A673 (cell line): ENCODE results near the gene SMIM45.

Experiments used
- CTCF ChIP-seq: fragments of 300-800, 200-600 bp; sonication (generic); conservative IDR thresholded peaks from 2 replicates; pipeline ENCODE4 v1.5.1; 2017; ENCODE audit warnings: low read depth, mild to moderate bottlenecking, antibody characterized with exemption, low read length, moderate library complexity, mixed read lengths
- EZH2 ChIP-seq: fragments of 200-600 bp; sonication (generic); IDR thresholded peaks from 2 replicates; pipeline ENCODE4 v1.6.1; 2017; ENCODE audit warnings: borderline replicate concordance, low read depth, mild to moderate bottlenecking, mixed read lengths, antibody characterized with exemption, low read length; ENCODE audit not compliant: poor library complexity, severe bottlenecking

- TF ChIP-seq CTCF: no peak
- no peak for TF ChIP-seq EZH2
These were observed 8.2 kb upstream of the SMIM45 start for GRCh38 chr22:41943661-41944209.
